Measurements from ENCODE around the gene ALG1. TPM values are rescaled to one million over a fixed set of nuclear protein-coding genes. Genes with fewer than 3 reads are reported as not detected.

The ALG1 gene
- total RNA-seq, 1 donor from 2014 or later = 23.1 TPM

DNA sequence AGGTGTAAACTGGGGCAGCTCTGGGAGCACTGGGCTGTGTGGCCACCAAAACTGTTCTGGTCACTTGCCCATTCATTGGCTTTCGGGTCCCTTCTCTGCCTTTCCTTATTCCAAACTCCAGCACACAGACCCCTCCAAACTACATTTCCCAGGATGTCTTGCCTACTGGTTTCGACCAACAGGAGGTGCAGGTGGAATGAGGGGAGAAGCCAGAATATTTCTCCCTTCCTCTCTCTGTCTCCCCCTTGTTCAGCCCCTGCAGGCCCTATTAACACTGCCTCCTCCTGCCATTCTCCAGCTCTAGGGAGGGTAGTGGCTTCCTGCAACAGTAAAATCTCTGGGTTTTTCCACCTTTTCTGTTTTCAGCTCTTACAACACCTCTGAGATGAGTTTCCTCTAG, 24.7 kb upstream of the ALG1 start:
- no peak overlapping the region for H3K4me3 ChIP-seq (ENCODE audit: insufficient read depth, low read depth, low read length)
- H3K9me3 ChIP-seq (ENCODE audit: insufficient read depth, low read depth, low read length) = no peaks in the 10 kb centered on the region
- no peaks in the 10 kb centered on the region for H3K36me3 ChIP-seq (ENCODE audit: insufficient read depth, low read length)
- DNase-seq (ENCODE audit: low read depth) = no peak
- H3K79me2 ChIP-seq (ENCODE audit: insufficient read depth, low read length) = no peaks in the 10 kb centered on the region
- H3K4me2 ChIP-seq (ENCODE audit: low read length) = no peak overlapping the region
- peaks cover 2% of the 10 kb centered on the region for H3K27me3 Mint-ChIP-seq (ENCODE audit: low read depth, unreplicated experiment)
- no peak overlapping the region for H2AFZ ChIP-seq (ENCODE audit: low read depth, low read length)
- H3K4me3 Mint-ChIP-seq (ENCODE audit: unreplicated experiment) = no peak overlapping the region
- H3K4me1 Mint-ChIP-seq (ENCODE audit: low read depth, unreplicated experiment) = peaks cover 9% of the 10 kb centered on the region
- H3K36me3 Mint-ChIP-seq (ENCODE audit: low read depth, unreplicated experiment) = no peaks in the 10 kb centered on the region
- peaks cover 7% of the 10 kb centered on the region for H3K27me3 ChIP-seq (ENCODE audit: insufficient read depth, low read length)
- TF ChIP-seq EZH2 (IDR thresholded peaks at IDR 0.05; ENCODE audit: insufficient read depth, low read length) = no peak
- TF ChIP-seq, protein P1, sequence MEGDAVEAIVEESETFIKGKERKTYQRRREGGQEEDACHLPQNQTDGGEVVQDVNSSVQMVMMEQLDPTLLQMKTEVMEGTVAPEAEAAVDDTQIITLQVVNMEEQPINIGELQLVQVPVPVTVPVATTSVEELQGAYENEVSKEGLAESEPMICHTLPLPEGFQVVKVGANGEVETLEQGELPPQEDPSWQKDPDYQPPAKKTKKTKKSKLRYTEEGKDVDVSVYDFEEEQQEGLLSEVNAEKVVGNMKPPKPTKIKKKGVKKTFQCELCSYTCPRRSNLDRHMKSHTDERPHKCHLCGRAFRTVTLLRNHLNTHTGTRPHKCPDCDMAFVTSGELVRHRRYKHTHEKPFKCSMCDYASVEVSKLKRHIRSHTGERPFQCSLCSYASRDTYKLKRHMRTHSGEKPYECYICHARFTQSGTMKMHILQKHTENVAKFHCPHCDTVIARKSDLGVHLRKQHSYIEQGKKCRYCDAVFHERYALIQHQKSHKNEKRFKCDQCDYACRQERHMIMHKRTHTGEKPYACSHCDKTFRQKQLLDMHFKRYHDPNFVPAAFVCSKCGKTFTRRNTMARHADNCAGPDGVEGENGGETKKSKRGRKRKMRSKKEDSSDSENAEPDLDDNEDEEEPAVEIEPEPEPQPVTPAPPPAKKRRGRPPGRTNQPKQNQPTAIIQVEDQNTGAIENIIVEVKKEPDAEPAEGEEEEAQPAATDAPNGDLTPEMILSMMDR (IDR thresholded peaks at IDR 0.05; ENCODE audit: insufficient read depth, low read depth, low read length) = no peak
- no peaks in the 10 kb centered on the region for H4K20me1 ChIP-seq (ENCODE audit: insufficient read depth, low read length)
- peaks cover 2% of the 10 kb centered on the region for H3K9me3 Mint-ChIP-seq (ENCODE audit: unreplicated experiment)
- no peak overlapping the region for H3K9ac ChIP-seq (ENCODE audit: low read length)
- no peak overlapping the region for H3K27ac ChIP-seq (ENCODE audit: low read depth, low read length)
- peaks cover 9% of the 10 kb centered on the region for H3K4me1 ChIP-seq (ENCODE audit: insufficient read depth, low read length)
- FAIRE-seq = no peak
- no peak overlapping the region for H3K27ac Mint-ChIP-seq (ENCODE audit: unreplicated experiment)

DNA sequence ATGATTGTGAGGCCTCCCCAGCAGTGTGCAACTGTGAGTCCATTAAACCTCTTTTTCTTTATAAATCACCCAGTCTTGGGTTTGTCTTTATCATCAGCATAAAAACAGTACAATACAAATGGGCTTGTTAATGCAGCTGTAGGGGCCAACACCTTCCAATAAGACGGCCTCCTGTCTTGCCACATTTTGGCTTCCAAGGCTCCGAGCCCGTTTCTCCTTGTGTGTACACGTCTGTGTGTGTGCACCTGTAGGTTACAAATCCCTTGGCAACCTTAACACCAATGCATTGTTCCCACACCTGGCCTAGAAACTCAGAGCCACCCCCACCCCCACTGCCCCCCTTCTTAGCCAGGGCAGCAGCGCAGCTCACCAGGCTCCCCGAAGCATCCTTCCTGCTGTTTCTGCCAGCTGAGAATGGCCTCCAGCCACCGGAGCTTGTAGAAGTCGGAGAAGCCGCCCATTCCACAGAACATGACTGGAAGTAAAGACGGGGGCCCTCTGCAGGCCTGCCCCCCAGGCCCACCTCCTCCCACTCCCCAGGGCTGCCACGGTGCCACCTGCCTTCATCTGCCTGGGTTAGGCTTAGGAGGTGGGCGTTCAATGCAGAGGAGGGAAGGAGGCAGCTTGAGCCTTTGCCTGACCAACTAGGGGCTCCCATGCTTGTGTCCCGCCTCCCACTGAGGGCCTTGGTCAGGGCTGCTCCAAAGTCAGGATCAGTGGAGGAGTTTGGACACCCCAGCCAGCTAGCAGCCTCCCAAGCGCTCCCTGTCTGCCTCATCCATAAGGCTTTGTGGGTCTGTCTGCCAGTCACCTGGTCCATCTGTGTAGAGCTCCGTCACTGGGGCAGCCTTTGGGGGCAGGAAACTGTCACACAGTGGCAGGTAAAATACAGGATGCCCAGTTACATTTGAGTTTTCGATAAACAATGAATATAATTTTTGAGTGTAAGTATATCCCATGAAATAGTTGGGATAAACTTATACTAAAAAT, 16.5 kb upstream of the ALG1 start:
- Histone ChIP-seq H3K79me2 (ENCODE audit: insufficient read depth, low read length) (no peaks in the 10 kb centered on the region), H3K4me1 (ENCODE audit: insufficient read depth, low read length) (no peaks in the 10 kb centered on the region), H2AFZ (ENCODE audit: low read depth, low read length) (no peak overlapping the region), H4K20me1 (ENCODE audit: insufficient read depth, low read length) (no peaks in the 10 kb centered on the region), H3K9me3 (ENCODE audit: insufficient read depth, low read depth, low read length) (no peaks in the 10 kb centered on the region), H3K4me3 (ENCODE audit: insufficient read depth, low read depth, low read length) (no peak overlapping the region), H3K27ac (ENCODE audit: low read depth, low read length) (no peak overlapping the region), H3K27me3 (ENCODE audit: insufficient read depth, low read length) (no peaks in the 10 kb centered on the region), H3K9ac (ENCODE audit: low read length) (no peak overlapping the region), H3K4me2 (ENCODE audit: low read length) (no peak overlapping the region), H3K36me3 (ENCODE audit: insufficient read depth, low read length) (no peaks in the 10 kb centered on the region)
- no peak overlapping the region for H3K4me3 Mint-ChIP-seq (ENCODE audit: unreplicated experiment)
- no peaks in the 10 kb centered on the region for H3K9me3 Mint-ChIP-seq (ENCODE audit: unreplicated experiment)
- FAIRE-seq (no peak), DNase-seq (ENCODE audit: low read depth) (no peak)
- H3K27ac Mint-ChIP-seq (ENCODE audit: unreplicated experiment) = no peak overlapping the region
- TF ChIP-seq, protein P1 (IDR thresholded peaks at IDR 0.05; ENCODE audit: insufficient read depth, low read depth, low read length) = no peak
- no peak for TF ChIP-seq EZH2 (IDR thresholded peaks at IDR 0.05; ENCODE audit: insufficient read depth, low read length)
- H3K36me3 Mint-ChIP-seq (ENCODE audit: low read depth, unreplicated experiment) = no peaks in the 10 kb centered on the region
- peaks cover 2% of the 10 kb centered on the region for H3K4me1 Mint-ChIP-seq (ENCODE audit: low read depth, unreplicated experiment)
- peaks cover 3% of the 10 kb centered on the region for H3K27me3 Mint-ChIP-seq (ENCODE audit: low read depth, unreplicated experiment)

DNA sequence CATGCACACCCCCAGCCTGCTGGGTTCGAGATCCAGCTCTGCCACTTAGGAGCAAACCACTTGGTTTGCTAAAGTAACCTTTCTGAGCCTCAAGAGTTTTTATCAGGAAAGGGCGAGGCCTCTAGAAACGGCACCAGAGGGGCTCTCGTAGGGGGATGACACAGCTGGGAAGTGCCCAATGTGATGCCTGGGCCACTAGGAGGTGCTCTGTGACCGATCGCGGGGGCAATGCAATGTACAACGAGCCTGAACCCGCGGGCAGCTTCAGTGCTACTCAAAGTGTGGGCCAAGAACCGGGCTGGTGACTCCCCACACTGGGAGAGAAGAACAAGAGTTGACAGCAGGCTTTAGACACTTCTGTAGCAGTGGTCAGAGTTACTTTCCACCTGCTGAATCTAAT, 15.3 kb upstream of the ALG1 start:
- no peak overlapping the region for H3K27ac Mint-ChIP-seq (ENCODE audit: unreplicated experiment)
- no peak overlapping the region for H3K9ac ChIP-seq (ENCODE audit: low read length)
- FAIRE-seq (no peak), DNase-seq (ENCODE audit: low read depth) (no peak)
- H2AFZ ChIP-seq (ENCODE audit: low read depth, low read length) = no peak overlapping the region
- H3K9me3 Mint-ChIP-seq (ENCODE audit: unreplicated experiment) = no peaks in the 10 kb centered on the region
- H3K36me3 ChIP-seq (ENCODE audit: insufficient read depth, low read length) = no peaks in the 10 kb centered on the region
- no peaks in the 10 kb centered on the region for H3K27me3 ChIP-seq (ENCODE audit: insufficient read depth, low read length)
- H3K4me1 Mint-ChIP-seq (ENCODE audit: low read depth, unreplicated experiment) = peaks cover 2% of the 10 kb centered on the region
- no peak overlapping the region for H3K4me2 ChIP-seq (ENCODE audit: low read length)
- H3K36me3 Mint-ChIP-seq (ENCODE audit: low read depth, unreplicated experiment) = no peaks in the 10 kb centered on the region
- peaks cover 3% of the 10 kb centered on the region for H3K27me3 Mint-ChIP-seq (ENCODE audit: low read depth, unreplicated experiment)
- no peak overlapping the region for H3K4me3 ChIP-seq (ENCODE audit: insufficient read depth, low read depth, low read length)
- H3K79me2 ChIP-seq (ENCODE audit: insufficient read depth, low read length) = no peaks in the 10 kb centered on the region
- H4K20me1 ChIP-seq (ENCODE audit: insufficient read depth, low read length) = no peaks in the 10 kb centered on the region
- H3K4me3 Mint-ChIP-seq (ENCODE audit: unreplicated experiment) = no peak overlapping the region
- no peak overlapping the region for H3K27ac ChIP-seq (ENCODE audit: low read depth, low read length)
- no peaks in the 10 kb centered on the region for H3K4me1 ChIP-seq (ENCODE audit: insufficient read depth, low read length)
- TF ChIP-seq, protein P1 (IDR thresholded peaks at IDR 0.05; ENCODE audit: insufficient read depth, low read depth, low read length) = peak; percentile 34
- TF ChIP-seq EZH2 (IDR thresholded peaks at IDR 0.05; ENCODE audit: insufficient read depth, low read length) = no peak
- H3K9me3 ChIP-seq (ENCODE audit: insufficient read depth, low read depth, low read length) = no peaks in the 10 kb centered on the region

Data from astrocyte (in vitro differentiated cells and primary cell).